Stimulated activated CD4-positive, alpha-beta T cell treated with anti-CD3 and anti-CD28 coated beads, Interleukin-12 subunit alpha, Interleukin-12 subunit beta, amount 100 ng/mL, for 24 hours (primary cell): Measurements from ENCODE around the gene GRIFIN.
"Not testable (repeated sequence)": the region's sequence is repeated elsewhere in the genome, so short reads cannot be mapped to it uniquely, and the experiment has no call there.

ENCODE experiments used
- DNase-seq, 2 experiments: peaks; one replicate each; pipeline ENCODE4 v3.0.0-alpha.2; 2020; ENCODE audit warnings: low read depth in 2 of 2

The GRIFIN gene

DNA sequence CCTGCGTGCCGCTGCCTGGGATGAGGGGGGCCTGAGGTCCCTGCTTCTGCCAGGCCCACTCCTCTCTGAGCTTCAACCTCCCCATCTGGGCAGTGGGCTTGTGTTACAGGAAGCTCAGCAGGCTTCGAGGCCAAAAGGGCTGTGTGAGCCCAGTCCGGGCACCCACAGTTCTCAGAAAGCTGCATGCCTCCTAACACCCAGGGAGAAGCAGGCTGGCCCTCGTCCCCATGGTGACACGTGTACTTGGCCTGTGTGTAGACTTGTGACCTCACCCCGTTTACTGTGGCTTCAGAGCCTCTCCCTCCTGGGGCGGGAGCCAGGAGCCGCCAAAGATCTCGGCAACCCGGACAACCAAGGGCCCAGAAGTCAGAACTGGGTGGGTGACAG lies 2.2 kb upstream of the GRIFIN start:
- no peak for DNase-seq

DNA sequence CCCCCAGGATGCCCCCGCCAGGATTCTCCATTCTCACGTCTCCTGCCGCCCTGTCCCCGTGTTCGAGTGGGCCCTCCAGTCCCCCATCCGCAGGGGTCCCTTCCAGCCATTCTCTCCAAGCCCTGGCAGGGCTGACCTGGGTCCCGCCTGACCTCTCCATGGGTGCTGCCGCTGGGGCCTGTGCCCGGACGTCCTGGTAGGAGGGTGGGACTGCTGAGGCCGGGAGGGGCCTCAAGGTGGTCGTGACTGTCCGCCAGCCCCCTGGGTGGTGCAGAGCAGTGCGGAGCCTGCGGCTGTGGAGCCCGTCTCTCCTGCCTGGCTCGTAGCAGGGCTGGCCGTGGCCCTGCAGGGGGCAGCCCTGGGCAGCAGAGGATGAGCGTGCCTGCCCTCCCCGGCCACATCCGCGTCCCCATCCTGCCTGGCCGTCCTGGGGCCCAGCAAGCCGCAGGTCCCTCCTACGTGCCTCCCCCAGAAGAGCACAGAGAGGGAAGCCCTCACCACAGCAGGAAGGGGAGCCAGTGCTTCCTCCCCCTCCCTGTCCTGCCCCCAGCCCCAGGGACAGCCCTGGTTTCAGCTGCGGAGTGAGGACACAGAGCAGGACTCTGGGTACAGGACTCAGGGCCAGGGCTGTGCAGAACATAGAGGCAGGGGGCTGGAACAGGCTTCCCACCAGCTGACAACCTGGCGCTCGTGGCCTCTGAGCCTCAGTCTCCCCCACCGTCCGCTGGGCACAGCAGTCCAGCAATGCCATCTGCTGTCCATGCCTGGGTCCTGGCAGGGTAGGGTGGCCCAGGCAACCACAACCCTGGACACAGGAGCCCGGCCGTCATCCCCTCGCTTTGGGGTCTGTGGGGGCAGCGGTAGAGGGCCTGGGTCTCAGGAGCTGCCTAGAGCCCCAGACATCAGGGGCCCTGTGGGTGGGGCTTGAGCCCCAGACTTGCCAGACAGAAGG lies 1.5 kb upstream of the GRIFIN start:
- peak in 1 of 2 experiments; percentile 37 for DNase-seq

DNA sequence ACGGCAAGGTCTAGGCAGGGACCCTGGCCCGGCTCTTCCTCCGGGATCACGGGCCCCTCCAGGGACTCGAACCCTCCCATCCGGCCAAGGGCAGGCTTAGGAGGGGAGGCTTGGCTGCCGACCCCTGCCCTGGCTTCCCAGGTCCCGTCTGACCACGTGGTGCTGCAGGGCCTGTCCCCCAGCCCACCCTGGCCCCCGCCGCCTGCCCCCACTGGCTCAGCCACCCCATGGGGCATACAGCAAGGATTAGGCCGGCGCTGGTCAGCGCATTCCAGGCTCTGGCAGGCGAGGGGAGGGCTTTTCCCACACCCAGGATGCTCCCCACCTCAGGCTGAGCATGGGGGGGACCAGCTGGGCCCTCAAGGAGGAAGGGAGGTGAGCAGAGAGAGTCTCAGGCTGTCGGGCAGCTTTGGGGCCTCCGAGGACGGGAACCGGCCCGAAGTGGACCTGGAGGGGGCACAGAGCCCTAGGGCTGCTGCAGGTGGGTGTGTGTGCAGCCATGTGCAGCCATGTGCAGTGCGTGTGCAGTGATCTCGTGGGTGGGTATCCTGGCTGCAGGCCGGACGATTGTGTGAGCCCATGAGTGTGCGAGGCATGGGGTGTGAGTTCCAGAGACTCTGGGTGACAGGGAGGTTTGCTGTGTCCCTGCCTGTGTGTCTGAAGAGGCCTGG lies 713 bp upstream of the GRIFIN start:
- DNase-seq: no peak

DNA sequence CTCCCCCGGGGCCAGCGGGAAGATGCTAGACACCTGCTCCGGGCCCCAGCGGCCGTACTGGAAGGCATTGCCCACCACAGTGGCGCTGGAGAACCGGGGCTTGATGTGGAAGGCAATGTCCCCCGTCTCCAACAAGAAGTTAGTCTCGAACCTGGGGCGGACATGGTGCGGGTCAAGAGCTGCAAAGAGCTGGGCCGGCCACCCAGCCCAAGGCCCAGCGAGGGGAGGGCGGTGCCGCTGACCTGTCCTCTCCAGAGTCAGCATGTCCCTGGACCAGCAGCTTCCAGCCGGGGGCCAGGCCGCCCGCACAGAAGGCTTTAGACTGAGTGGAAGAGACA lies 551 bp downstream of the GRIFIN start:
- no peak for DNase-seq

DNA sequence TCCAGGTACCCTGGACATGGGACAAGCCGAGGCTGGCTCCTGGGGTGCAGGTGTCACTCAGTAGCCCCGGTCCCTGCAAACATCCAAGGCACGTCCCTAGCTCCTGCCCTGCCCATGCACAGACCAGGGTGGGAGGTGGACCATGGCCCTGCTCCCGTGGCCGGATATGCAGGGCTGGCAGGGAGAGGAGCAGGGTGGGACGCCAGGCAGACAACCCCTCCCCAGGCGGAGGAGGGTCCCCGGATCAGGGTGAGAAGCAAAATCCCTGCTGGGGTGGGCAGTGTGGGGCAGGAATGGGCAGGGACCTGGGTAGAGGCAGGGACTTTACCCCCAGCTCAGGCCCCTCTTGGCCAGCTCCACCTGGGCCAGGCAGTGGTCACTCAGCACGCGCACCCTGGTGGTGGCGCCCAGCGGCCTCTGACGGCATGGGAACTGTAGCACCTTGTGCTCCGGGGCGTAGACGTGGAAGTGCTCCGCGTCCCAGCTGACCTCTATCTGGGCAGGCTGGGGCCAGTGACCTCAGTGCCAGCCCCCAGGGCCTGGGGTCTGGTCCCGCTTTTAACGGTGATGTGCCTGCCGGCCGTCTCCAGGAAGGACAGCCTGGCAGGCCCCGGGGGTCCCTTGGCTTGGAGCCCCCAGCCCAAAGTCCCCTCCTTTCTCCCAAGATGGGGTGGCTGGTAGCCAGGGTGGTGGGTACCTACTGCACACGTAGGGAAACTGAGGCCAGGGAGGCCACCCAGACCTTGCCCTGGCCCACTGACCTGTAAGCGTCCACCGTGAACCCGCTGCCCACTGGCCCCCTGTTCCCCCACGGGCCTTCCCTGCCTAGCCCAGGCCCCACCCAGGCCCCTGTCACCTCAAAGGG lies 1.2 kb downstream of the GRIFIN start:
- DNase-seq: no peak

DNA sequence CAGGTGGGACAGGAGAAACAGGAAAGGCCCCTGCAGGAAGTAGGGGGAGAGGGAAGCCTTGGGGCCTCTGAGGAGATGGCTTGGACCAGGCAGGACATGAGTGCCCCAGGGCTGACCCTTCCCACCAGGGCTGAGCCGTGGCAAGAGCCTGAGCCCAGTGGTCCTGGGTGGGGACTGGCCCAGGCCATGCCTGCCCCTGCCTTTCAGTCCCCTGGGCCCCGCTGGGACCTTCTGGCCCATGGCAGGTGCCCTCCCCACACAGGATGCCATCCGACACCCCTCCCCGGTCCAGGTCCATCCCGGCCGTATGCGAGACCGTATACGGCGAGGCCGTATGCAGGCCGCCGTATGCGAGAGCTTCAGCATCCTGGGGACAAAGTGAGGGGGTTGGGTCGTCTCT lies 2.0 kb downstream of the GRIFIN start:
- no peak for DNase-seq

DNA sequence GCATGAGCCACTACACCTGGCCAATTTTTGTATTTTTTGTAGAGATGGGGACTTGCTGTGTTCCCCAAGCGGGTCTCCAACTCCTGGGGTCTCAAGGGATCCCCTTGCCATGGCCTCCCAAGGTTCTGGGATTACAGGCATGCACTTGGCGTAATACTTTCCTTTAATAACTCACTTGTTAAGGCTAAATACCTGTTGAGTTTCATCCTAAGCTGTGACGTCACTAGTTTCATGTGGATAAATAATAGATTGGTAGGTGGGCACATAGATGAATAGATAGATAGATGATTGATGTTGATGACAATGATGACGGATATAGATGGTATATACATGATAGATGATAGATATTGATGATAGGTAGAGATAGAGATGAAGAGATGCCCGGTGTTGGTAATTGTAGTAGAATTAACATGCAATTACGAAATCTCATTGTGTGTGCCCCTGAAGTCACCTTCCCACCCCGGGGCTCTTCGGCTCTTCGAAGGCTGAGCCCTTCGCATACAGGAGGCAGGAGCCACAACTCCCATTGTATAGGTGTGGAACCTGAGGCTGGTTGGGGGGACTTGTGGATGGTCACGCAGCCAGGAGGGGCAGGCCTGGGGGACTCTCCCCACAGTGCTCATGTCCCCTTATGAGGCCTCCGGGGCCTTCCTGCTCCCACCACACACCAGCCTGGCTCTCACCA lies 2.6 kb downstream of the GRIFIN start:
- no peak for DNase-seq

DNA sequence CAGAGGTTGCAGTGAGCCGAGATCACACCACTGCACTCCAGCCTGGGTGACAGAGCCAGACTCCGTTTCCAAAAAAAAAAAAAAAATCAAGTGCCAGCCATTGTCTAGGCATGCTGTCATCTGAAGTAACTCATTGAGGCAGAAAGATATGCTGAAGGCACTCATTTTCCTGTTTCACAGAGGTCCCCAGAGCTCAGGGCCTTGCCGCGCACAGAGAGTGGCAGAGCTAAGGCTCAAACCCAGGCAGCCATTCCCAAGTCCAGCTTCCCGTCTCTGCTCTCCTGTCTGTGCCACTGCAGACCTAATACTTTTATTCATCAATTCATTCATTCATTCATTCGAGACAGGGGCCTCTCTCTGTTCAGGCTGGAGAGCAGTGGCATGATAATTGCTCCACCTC lies 3.5 kb downstream of the GRIFIN start:
- DNase-seq: no peak

DNA sequence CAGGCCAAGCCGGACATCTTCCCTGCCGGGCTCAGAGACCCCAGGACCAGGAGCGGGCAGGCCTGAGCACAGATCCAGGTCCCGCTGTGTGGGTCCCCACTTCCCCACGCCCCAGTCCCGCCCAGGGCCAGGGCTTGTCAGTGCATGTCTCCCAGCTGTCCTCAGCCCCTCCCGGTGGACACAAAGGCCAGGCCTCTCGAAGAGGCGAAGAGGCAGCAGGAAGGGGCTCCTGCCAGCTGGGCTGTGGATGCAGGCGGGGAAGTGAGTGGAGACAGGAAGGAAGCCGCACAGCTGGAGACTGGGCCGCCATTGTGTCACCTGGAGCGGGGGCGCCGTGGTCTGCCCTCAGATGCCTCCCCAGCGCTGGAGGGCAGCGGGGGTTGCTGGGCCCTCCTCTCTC lies 4.8 kb downstream of the GRIFIN start:
- no peak for DNase-seq

DNA sequence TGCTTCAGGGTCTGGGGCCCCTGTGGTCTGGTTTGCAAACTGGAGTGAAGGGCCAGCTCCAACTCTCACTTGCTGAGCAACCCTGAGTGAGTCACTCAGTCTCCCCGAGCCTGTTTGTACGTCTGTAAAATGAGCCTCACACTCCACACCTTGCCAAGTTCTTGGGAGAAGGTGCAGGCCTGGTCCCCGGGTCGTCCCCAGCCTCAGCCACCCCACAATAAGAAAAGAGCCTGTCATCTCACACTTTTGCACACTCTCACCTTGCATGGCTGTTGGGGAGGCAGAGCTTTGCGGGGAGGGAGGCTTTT lies 5.2 kb downstream of the GRIFIN start:
- no peak for DNase-seq

DNA sequence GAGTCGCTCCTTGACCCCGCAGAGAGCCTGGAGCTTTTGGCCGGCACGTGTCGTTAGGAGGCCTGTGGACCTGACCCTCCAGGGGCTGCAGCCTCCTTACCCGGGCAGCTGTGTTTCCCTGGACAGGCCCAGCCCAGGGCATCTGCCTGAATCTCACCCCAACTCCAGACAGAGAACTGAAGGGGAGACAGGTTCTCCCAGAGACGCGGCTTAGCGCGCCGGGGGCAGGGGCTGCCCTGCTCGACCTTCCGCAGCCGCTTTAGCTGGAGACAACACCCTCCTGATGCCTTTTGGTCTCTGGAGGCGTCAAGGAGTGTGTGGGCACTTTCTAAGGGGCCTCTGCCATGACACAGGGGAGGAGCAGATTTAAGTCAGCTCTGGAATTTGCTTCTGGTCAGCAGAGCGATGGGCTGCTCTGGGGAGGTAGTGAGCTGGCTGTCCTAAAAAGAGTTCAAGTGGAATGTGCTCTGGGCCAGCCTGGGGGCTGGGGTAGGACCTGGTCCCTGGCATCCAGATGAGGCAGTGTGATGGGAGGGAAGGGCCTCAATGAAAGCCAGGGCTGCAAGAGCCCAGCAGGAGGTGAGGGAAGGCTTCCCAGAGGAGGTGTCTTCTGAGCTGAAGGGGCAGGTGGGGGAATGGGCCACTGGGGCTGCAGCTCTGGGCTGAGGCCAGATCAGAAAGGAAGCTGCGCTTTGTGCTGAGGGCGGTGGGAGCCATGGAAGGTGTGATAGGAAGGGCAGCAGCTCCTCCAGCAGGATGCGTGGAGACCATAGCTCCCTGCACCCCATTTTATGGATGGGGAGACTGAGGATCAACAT lies 5.8 kb downstream of the GRIFIN start:
- DNase-seq: no peak

DNA sequence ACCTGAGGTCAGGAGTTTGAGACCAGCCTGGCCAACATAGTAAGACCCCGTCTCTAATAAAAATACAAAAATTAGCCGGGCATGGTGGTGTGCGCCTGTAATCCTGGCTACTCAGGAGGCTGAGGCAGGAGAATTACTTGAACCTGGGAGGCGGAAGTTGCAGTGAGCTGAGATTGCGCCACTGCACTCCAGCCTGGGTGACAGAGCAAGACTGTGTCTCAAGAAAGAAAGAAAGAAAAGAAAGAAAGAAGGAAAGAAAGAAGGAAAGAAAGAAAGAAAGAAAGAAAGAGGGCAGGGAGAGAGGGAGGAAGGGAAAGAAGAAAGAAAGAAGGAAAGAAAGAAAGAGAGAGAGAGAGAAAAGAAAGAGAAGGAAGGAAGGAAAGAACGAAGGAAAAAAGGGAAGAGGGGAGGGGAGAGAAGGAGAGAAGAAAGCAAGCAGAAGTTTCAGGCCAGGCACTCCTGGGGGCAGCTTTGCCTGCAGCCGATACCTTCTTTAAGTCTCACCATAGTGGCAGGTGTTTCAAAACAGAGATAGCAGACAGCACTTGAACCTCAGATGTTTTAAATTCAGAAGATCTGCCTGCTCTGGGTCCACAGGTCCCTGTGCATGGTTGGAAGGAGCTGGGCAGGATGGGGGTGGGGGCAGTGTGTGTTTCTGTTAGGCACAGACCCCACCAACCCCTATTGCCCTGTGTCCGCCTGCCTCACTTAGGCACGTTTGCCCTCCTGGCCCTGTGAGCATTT lies 6.6 kb downstream of the GRIFIN start:
- not testable (repeated sequence) for DNase-seq

DNA sequence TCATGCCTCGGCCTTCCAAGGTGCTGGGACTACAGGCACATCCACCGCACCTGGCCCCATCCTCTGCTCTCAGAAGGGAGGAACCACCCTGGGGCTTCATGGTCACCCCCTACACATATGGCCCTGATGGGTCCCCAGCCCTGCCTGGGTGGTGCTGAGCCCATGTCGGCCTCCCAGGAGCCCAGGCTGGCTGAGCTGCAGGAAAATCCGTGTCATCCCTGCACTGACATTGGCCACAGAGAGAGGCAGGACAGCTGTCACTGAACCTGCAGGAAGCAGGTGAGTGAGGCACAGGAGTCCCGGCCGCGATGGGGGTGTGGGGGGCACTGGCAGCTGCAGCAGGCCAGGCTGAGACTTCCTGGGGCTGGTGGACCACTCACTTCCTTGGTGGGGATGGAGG lies 8.0 kb downstream of the GRIFIN start:
- DNase-seq: no peak

DNA sequence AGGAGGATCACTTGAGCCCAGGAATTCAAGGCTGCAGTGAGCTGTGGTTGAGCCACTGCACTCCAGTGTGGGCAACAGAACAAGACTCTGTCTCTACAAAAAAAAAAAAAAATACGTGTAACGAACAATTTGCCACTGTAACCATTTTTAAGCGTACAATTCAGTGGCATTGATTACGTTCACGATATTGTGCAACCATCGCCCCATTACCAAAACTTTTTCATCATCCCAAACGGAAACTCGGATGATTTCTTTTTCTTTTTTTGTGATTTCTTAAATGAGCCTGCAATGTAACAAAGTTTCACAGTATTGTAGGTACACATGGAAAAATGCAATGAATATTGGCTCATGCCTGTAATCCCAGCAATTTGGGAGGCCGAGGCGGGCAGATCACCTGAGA lies 9.5 kb downstream of the GRIFIN start:
- DNase-seq: no peak

DNA sequence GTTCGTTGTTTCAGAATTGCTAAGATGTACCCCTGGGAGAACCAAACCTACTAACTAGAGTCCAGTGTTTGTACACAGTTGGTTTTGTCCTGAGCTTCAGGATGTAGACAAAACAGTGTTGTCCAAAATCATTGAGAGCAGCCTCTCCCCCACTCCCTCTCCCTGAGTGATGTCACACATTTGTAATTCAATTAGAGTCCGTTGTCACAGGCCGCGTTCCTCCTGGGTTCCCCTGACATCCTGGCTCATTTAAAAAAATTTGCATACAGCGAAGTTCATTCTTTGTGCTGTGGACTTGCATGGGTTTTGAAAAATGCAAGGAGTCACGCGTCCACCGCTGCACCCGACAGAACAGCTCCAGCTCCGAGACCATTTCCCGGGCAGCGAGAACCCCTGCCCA lies 10.3 kb downstream of the GRIFIN start:
- no peak for DNase-seq

DNA sequence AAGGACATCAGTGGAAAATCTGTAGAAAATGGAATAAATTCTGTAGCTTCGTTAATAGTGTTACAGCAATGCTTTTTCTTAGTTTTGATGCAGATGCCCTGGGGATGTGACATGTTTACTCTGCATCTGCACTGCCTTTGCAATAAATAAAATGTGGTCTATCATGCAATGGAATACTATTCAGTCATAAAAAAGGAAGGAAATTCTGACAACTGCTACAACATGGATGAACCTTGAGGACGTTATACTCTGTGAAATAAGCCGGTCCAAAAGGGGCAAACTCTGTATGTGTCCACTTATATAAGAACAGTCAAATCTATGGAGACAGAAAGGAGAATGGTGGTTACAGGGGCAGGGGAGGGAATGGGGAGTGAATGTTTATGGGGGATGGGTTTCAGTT lies 13.5 kb downstream of the GRIFIN start:
- DNase-seq: no peak

DNA sequence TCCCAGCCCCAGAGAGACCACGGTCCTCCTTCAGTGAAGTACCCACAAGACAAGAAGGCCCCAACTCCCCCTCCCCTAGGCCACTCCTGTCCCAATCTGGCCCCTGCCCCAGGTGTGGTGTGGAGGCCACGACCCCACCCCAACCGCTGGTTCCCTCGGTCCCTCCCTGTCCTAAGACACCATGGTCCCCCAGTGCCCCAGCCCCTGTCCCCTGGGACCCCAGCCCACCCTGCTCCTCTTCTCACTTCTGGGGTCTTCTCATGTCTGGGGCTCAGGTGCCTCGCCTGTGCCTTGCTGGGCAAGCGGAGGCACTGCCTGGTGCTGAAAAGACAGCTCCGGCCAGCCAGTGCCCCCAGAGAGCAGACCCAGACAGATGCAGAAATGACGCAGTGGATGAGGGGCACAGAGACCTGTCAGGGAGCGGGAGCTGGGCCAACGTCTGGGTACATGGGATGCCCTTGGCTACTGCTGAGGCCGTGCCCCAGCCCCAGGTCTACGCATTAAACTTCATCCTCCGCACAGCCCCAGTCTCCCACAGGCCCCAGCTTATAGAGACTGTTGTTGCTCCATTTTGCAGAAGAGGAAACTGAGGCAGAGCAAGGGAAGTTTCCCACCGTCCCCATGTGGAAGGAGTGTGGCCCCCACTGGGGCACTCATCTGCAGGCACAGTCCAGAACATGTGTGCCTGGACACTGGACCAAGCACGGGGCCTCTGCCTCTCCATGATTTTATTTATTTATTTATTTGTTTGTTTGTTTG lies 14.8 kb downstream of the GRIFIN start:
- DNase-seq: no peak

DNA sequence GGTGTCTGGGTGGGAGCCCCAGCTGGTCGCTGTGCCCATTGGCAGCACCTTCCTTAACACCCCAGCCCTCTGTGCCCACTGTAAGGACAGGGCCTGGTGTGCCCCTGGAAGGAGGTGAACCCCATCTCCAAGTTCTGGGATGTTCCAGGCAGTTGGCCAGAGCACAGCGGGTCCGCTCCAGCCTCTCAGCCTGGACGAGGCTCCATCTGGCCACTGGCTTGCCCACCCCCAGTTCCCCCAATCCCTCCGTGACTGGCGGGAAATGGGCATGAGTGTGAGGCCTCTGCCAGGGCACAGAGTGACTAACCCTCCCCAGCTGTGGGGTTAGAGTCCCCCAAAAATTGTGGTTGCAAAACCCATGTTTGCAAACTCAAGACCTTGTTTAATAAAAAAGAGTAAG lies 15.6 kb downstream of the GRIFIN start:
- no peak for DNase-seq

DNA sequence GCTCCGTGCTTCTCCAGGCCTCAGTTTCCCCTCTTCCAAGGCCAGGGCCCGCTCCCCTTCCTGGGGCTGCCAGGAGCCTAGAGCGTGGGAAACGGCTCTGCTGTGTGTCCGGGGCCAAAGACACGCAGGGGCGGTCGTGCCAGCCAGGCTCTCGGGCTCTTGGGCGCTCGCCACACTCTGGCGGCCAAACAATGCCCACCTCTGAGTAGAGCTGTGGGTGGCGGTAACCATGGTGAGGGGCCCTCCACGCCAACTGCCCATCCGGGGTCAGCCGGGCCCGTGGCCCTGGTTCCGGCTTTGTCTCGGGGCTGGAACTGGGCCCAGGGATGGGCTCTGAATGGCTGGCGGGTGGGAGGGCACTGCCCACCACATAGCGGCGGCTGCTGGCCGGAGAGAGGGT lies 16.0 kb downstream of the GRIFIN start:
- DNase-seq: no peak

DNA sequence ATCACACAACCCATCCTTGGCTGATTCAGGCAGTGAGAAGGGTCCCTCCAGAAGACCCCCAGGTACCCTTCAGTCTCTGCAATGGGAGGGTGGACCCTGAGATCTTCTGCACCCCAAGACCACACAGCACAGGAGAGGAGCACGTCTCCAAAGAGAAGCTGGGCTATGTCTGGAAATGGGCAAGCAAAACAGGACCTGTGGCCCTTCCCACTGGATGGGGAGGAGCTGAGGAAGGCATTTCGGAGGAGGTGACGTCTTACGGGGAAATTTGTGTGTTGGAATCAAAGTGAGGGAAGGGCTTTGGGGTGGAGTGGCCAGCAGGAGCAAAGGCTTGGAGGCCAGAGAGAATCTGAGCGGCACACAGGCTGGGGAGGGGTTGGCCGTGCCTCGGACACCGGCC lies 16.5 kb downstream of the GRIFIN start:
- DNase-seq: no peak
